Parathyroid adenoma (tissue), 2 donors: Measurements from ENCODE around the gene KCNQ1.

Experiments
- H2AFZ ChIP-seq: fragments of 300-600 bp; sonication (generic); one replicate; pipeline ENCODE4 v1.7.0; 2017; ENCODE audit warnings: antibody characterized with exemption, mild to moderate bottlenecking
- H3K27ac ChIP-seq: fragments of 300-600 bp; sonication (generic); one replicate; pipeline ENCODE4 v1.7.0; 2017
- H3K27me3 ChIP-seq: fragments of 300-600 bp; sonication (generic); one replicate; pipeline ENCODE4 v1.7.0; 2017; ENCODE audit warnings: low read length; ENCODE audit not compliant: control insufficient read depth, insufficient read depth
- H3K36me3 ChIP-seq: fragments of 300-600 bp; sonication (generic); one replicate; pipeline ENCODE4 v1.7.0; 2017; ENCODE audit warnings: low read length; ENCODE audit not compliant: control insufficient read depth, insufficient read depth
- H3K4me1 ChIP-seq: fragments of 300-600 bp; sonication (generic); one replicate; pipeline ENCODE4 v1.7.0; 2017; ENCODE audit warnings: control low read depth
- H3K4me2 ChIP-seq: fragments of 300-600 bp; sonication (generic); one replicate; pipeline ENCODE4 v1.7.0; 2017; ENCODE audit warnings: low read length
- H3K4me3 ChIP-seq: fragments of 300-600 bp; sonication (generic); one replicate; pipeline ENCODE4 v1.7.0; 2017; ENCODE audit warnings: low read depth, low read length
- H3K79me2 ChIP-seq: fragments of 300-600 bp; sonication (generic); one replicate; pipeline ENCODE4 v1.7.0; 2017; ENCODE audit warnings: control low read depth
- H3K9ac ChIP-seq: fragments of 300-600 bp; sonication (generic); one replicate; pipeline ENCODE4 v1.7.0; 2017; ENCODE audit warnings: mild to moderate bottlenecking
- H3K9me3 ChIP-seq: fragments of 300-600 bp; sonication (generic); one replicate; pipeline ENCODE4 v1.7.0; 2017; ENCODE audit warnings: low read length; ENCODE audit not compliant: control insufficient read depth
- CTCF ChIP-seq: fragments of 300-600 bp; sonication (generic); IDR thresholded peaks from one replicate; pipeline ENCODE4 v1.7.0; 2017; ENCODE audit warnings: antibody characterized with exemption, mild to moderate bottlenecking
- donor health status: primary hyperparathyroidism.

KCNQ1 gene

GRCh38 chr11:2558861-2559526 is 114.2 kb downstream of the KCNQ1 start:
- H3K4me2 ChIP-seq, result no peak overlapping the region
- H3K4me1 ChIP-seq, result no peaks in the 10 kb centered on the region
- no peaks in the 10 kb centered on the region for H3K79me2 ChIP-seq
- H3K27ac ChIP-seq, result no peak overlapping the region
- H3K9ac ChIP-seq, result no peak overlapping the region
- H3K4me3 ChIP-seq, result no peak overlapping the region
- no peaks in the 10 kb centered on the region for H3K36me3 ChIP-seq
- H2AFZ ChIP-seq, result no peak overlapping the region
- H3K27me3 ChIP-seq, result no peaks in the 10 kb centered on the region
- TF ChIP-seq CTCF, result no peak
- no peaks in the 10 kb centered on the region for H3K9me3 ChIP-seq

GRCh38 chr11:2559527-2560311 is 114.9 kb downstream of the KCNQ1 start:
- no peaks in the 10 kb centered on the region for H3K9me3 ChIP-seq
- H3K9ac ChIP-seq, result no peak overlapping the region
- no peak for TF ChIP-seq CTCF
- no peak overlapping the region for H3K4me2 ChIP-seq
- no peak overlapping the region for H3K4me3 ChIP-seq
- H3K27ac ChIP-seq, result no peak overlapping the region
- H3K27me3 ChIP-seq, result no peaks in the 10 kb centered on the region
- no peaks in the 10 kb centered on the region for H3K79me2 ChIP-seq
- no peaks in the 10 kb centered on the region for H3K4me1 ChIP-seq
- no peak overlapping the region for H2AFZ ChIP-seq
- no peaks in the 10 kb centered on the region for H3K36me3 ChIP-seq

GRCh38 chr11:2561696-2562581 is 117.1 kb downstream of the KCNQ1 start:
- TF ChIP-seq CTCF, result no peak
- Histone ChIP-seq H3K4me3 (no peak overlapping the region), H3K27ac (no peak overlapping the region), H3K4me1 (no peaks in the 10 kb centered on the region), H3K27me3 (no peaks in the 10 kb centered on the region), H2AFZ (no peak overlapping the region), H3K79me2 (no peaks in the 10 kb centered on the region), H3K4me2 (no peak overlapping the region), H3K9me3 (no peaks in the 10 kb centered on the region), H3K9ac (no peak overlapping the region), H3K36me3 (no peaks in the 10 kb centered on the region)

GRCh38 chr11:2562890-2563212 is 118.0 kb downstream of the KCNQ1 start:
- no peak overlapping the region for H3K4me2 ChIP-seq
- no peaks in the 10 kb centered on the region for H3K9me3 ChIP-seq
- H2AFZ ChIP-seq, result no peak overlapping the region
- no peak for TF ChIP-seq CTCF
- no peak overlapping the region for H3K27ac ChIP-seq
- no peaks in the 10 kb centered on the region for H3K27me3 ChIP-seq
- H3K4me3 ChIP-seq, result no peak overlapping the region
- no peaks in the 10 kb centered on the region for H3K79me2 ChIP-seq
- no peak overlapping the region for H3K9ac ChIP-seq
- H3K36me3 ChIP-seq, result no peaks in the 10 kb centered on the region
- no peaks in the 10 kb centered on the region for H3K4me1 ChIP-seq
